PC-9 (cell line): ENCODE measurements around the gene DYNC1H1. TPM values are rescaled to one million over a fixed set of nuclear protein-coding genes. Genes with fewer than 3 reads are reported as not detected.
A peak's percentile ranks its signal among the peaks of the same experiment; 100 is the strongest.

ENCODE experiments used
- BruUV-seq: library from RNA; stranded (reverse); fragments of 400-500 nt; replicated peaks from 2 replicates; lab custom pipeline; 2021; lab: Mats Ljungman, UMichigan
- CTCF ChIA-PET: fragments of 300-600 bp; sonication (Branson Sonifier 250); formaldehyde crosslinking; loops from one replicate; lab custom pipeline; 2022; ENCODE audit warnings: antibody characterized with exemption; lab: Charles Lee
- POLR2A ChIA-PET: fragments of 300-600 bp; sonication (Branson Sonifier 250); formaldehyde crosslinking; loops from one replicate; lab custom pipeline; 2022; ENCODE audit warnings: antibody characterized with exemption; ENCODE audit not compliant: unreplicated experiment; lab: Charles Lee
- DNase-seq, 2 experiments: peaks; one replicate each; pipeline versions ENCODE4 v3.0.0 to v3.0.0-alpha.2; 2015 to 2022; ENCODE audit warnings: mixed read lengths in 1 of 2
- H2AFZ ChIP-seq: fragments of 200-600 bp; sonication (generic); 2 replicates; pipeline ENCODE4 v1.8.1; 2017; ENCODE audit warnings: antibody characterized with exemption
- H3F3A ChIP-seq: fragments of 200-600 bp; sonication (generic); 2 replicates; pipeline ENCODE4 v1.8.1; 2017; ENCODE audit warnings: antibody characterized with exemption, mild to moderate bottlenecking, low read depth; ENCODE audit not compliant: insufficient read depth
- H3K27ac ChIP-seq: fragments of 200-600 bp; sonication (generic); 2 replicates; pipeline ENCODE4 v1.6.1; 2016; ENCODE audit warnings: mixed run types
- H3K27me3 ChIP-seq: fragments of 200-600 bp; sonication (generic); 2 replicates; pipeline ENCODE4 v1.6.1; 2016; ENCODE audit warnings: low read depth, mixed run types; ENCODE audit not compliant: insufficient read depth
- H3K36me3 ChIP-seq: fragments of 200-600 bp; sonication (generic); 2 replicates; pipeline ENCODE4 v1.6.1; 2016; ENCODE audit warnings: low read depth, mixed run types
- H3K4me1 ChIP-seq: fragments of 200-600 bp; sonication (generic); replicated peaks from 2 replicates; pipeline ENCODE4 v1.6.1; 2016; ENCODE audit warnings: mixed run types; ENCODE audit not compliant: insufficient read depth
- H3K4me2 ChIP-seq: fragments of 200-600 bp; sonication (generic); 2 replicates; pipeline ENCODE4 v1.6.1; 2017; ENCODE audit warnings: mixed run types
- H3K4me3 ChIP-seq: fragments of 200-600 bp; sonication (generic); 2 replicates; pipeline ENCODE4 v1.6.1; 2016; ENCODE audit warnings: mixed run types
- H3K79me2 ChIP-seq: fragments of 200-600 bp; sonication (generic); 2 replicates; pipeline ENCODE4 v1.6.1; 2017; ENCODE audit warnings: low read depth, mixed run types
- H3K9me2 ChIP-seq: fragments of 200-600 bp; sonication (generic); 2 replicates; pipeline ENCODE4 v1.8.1; 2017; ENCODE audit warnings: mild to moderate bottlenecking; ENCODE audit not compliant: insufficient read depth
- H3K9me3 ChIP-seq: fragments of 200-600 bp; sonication (generic); 2 replicates; pipeline ENCODE4 v1.8.1; 2016; ENCODE audit warnings: low read depth; ENCODE audit not compliant: insufficient read depth
- H4K20me1 ChIP-seq: fragments of 200-600 bp; sonication (generic); 2 replicates; pipeline ENCODE4 v1.8.1; 2017; ENCODE audit not compliant: insufficient read depth
- CTCF ChIP-seq: fragments of 200-600 bp; sonication (generic); conservative IDR thresholded peaks from 2 replicates; pipeline ENCODE4 v1.6.1; 2017; ENCODE audit warnings: mixed run types, antibody characterized with exemption, mild to moderate bottlenecking, moderate library complexity
- EZH2 ChIP-seq: fragments of 200-600 bp; sonication (generic); IDR thresholded peaks from 2 replicates; pipeline ENCODE4 v1.8.0; 2017; ENCODE audit warnings: antibody characterized with exemption, low read depth
- intact Hi-C: fragments of 100-400 bp; cut with micrococcal nuclease; formaldehyde crosslinking; loops from one replicate; pipeline ENCODE4 v1.10.0; 2022; ENCODE audit not compliant: unreplicated experiment
- total RNA-seq: library from RNA; stranded (reverse); gene quantifications from 2 replicates; pipeline ENCODE4 v1.2.3, GENCODE V29; 2021

DYNC1H1 gene
- total RNA-seq, 1 experiment from 2014 or later, result 1,268 TPM

- no peaks in the 10 kb centered on the region for H3K27me3 ChIP-seq
- H2AFZ ChIP-seq, result no peak overlapping the region
- peaks cover 79% of the 10 kb centered on the region for H3F3A ChIP-seq
- intact Hi-C loops, result loop anchor here (1.0 to 5.0 kb wide), 9 partner anchors 8 to 297 kb away; partner anchors contain the start of gene HSP90AA1
- CTCF ChIA-PET, result interaction anchor here (0.7 to 1.9 kb wide), 3 partner anchors 18 to 744 kb away, joined by 3 to 13 read pairs (median 6); no protein-coding TSS in a partner anchor
- POLR2A ChIA-PET, result interaction anchor here (0.6 to 1.0 kb wide), 3 partner anchors 35 to 99 kb away, joined by 4 to 9 read pairs (median 6); no protein-coding TSS in a partner anchor
- TF ChIP-seq CTCF (no peak), EZH2 (no peak)
- H3K4me2 ChIP-seq, result peak overlapping the region; percentile 71
- H4K20me1 ChIP-seq, result no peaks in the 10 kb centered on the region
- H3K36me3 ChIP-seq, result peaks cover 76% of the 10 kb centered on the region
- peaks cover 40% of the 10 kb centered on the region for H3K4me1 ChIP-seq
- H3K4me3 ChIP-seq, result peak overlapping the region; percentile 24; the same call in 1 of the 2 replicates
- no peaks in the 10 kb centered on the region for H3K9me2 ChIP-seq
- BruUV-seq, result no TSS peak
- peak in 1 of 2 experiments; percentile 65 for DNase-seq
- peaks cover 19% of the 10 kb centered on the region for H3K79me2 ChIP-seq
- no peaks in the 10 kb centered on the region for H3K9me3 ChIP-seq
- H3K27ac ChIP-seq, result peak overlapping the region; percentile 92
Observed at GRCh38 chr14:102027951-102028350, 63.6 kb downstream of the DYNC1H1 start.

- no peaks in the 10 kb centered on the region for H3K9me3 ChIP-seq
- CTCF ChIA-PET, result interaction anchor here (0.6 to 1.9 kb wide), 5 partner anchors 15 to 744 kb away, joined by 3 to 13 read pairs (median 7); no protein-coding TSS in a partner anchor
Observed at GRCh38 chr14:102028733-102029132, 64.4 kb downstream of the DYNC1H1 start.

DNA sequence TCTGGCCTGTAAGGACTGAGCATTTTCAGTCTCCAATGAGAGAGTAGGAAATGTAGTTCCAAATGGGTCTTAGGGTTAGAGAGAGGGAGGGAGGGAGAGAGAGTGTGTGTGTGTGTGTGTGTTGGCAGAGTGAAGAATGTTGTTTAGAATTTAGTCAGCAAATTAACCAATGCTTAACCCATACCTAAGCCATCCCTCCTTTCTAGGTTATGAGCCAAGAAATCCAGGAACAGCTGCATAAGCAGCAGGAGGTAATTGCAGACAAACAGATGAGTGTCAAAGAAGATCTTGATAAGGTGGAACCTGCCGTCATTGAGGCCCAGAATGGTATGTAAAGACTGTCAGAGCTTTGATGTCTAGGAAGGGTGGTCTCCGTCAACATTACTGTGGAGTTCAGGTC, 65.6 kb downstream of the DYNC1H1 start:
- peaks cover 84% of the 10 kb centered on the region for H3F3A ChIP-seq
- H3K36me3 ChIP-seq, result peaks cover 78% of the 10 kb centered on the region
- H2AFZ ChIP-seq, result no peak overlapping the region
- DNase-seq, result peak; percentile 20 to 79
- no peak for TF ChIP-seq CTCF
- no peak for TF ChIP-seq EZH2
- BruUV-seq, result no TSS peak
- peaks cover 20% of the 10 kb centered on the region for H3K79me2 ChIP-seq
- POLR2A ChIA-PET, result interaction anchor here (0.6 to 0.7 kb wide), 4 partner anchors 12 to 61 kb away, joined by 3 to 9 read pairs (median 4); no protein-coding TSS in a partner anchor
- no peak overlapping the region for H3K4me3 ChIP-seq
- H3K4me2 ChIP-seq, result peak overlapping the region; percentile 71
- intact Hi-C loops, result loop anchor here (2.0 to 5.0 kb wide), 6 partner anchors 41 to 258 kb away; partner anchors contain the start of genes DYNC1H1 and HSP90AA1
- H3K27ac ChIP-seq, result peak overlapping the region; percentile 92
- CTCF ChIA-PET, result interaction anchor here (0.6 to 1.1 kb wide), 2 partner anchors 33 to 305 kb away, joined by 5 to 7 read pairs; no protein-coding TSS in a partner anchor
- H3K4me1 ChIP-seq, result peaks cover 60% of the 10 kb centered on the region
- no peaks in the 10 kb centered on the region for H3K9me3 ChIP-seq
- no peaks in the 10 kb centered on the region for H4K20me1 ChIP-seq
- no peaks in the 10 kb centered on the region for H3K27me3 ChIP-seq
- H3K9me2 ChIP-seq, result no peaks in the 10 kb centered on the region

More at GRCh38 chr14:102028733-102029132, 64.4 kb downstream of the DYNC1H1 start:
- TF ChIP-seq EZH2 (no peak), CTCF (no peak; the same call in 1 of the 2 replicates)
- Histone ChIP-seq H4K20me1 (no peaks in the 10 kb centered on the region), H3K27ac (peak overlapping the region; percentile 92), H2AFZ (no peak overlapping the region), H3K4me2 (peak overlapping the region; percentile 71), H3K79me2 (peaks cover 19% of the 10 kb centered on the region), H3F3A (peaks cover 79% of the 10 kb centered on the region), H3K36me3 (peaks cover 76% of the 10 kb centered on the region), H3K4me1 (peaks cover 47% of the 10 kb centered on the region), H3K27me3 (no peaks in the 10 kb centered on the region), H3K4me3 (peak overlapping the region; percentile 24; the same call in 1 of the 2 replicates), H3K9me2 (no peaks in the 10 kb centered on the region)
- peak; percentile 91 to 100 for DNase-seq
- POLR2A ChIA-PET, result interaction anchor here (0.5 to 1.0 kb wide), 12 partner anchors 34 to 899 kb away, joined by 3 to 9 read pairs (median 5); partner anchors contain the start of gene DYNC1H1
- BruUV-seq, result no TSS peak
- intact Hi-C loops, result loop anchor here (1.0 to 5.0 kb wide), 9 partner anchors 8 to 297 kb away; partner anchors contain the start of gene HSP90AA1
